ENCODE measurements around the gene FRMD5. TPM values are rescaled to one million over a fixed set of nuclear protein-coding genes. Genes with fewer than 3 reads are reported as not detected.
A peak's percentile ranks its signal among the peaks of the same experiment; 100 is the strongest.

The FRMD5 gene
- total RNA-seq, 1 experiment from 2014 or later = 5.8 TPM

- DNase-seq (ENCODE audit: low spot score) = no peak
These were observed 265.0 kb downstream of the FRMD5 start for GRCh38 chr15:43930079-43930478.

DNA sequence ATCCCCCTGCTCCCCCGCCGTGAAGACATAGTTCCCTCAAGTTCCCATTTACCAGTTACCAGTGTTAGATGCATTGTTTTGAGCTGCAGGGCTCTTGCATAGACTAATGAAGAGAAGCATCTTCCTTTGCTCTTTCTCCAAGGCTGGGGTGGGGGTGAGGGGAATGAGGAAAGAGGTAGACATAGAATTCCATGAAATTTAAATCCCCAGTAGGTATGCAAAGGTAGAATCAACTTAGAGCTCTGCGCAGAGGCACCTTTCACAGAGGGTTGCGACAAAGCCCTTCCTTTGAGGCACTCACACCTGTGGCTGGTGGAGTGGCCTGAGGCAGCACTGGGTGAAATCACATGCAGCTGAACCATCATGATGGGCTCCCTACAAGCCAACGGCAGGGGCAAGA lies 266.9 kb downstream of the FRMD5 start:
- DNase-seq (ENCODE audit: low spot score) = no peak

GRCh38 chr15:43927203-43927602 lies 267.9 kb downstream of the FRMD5 start:
- no peak for DNase-seq (ENCODE audit: low spot score)

- DNase-seq (ENCODE audit: low spot score) = no peak
These were observed 271.5 kb downstream of the FRMD5 start for GRCh38 chr15:43923553-43923952.

DNA sequence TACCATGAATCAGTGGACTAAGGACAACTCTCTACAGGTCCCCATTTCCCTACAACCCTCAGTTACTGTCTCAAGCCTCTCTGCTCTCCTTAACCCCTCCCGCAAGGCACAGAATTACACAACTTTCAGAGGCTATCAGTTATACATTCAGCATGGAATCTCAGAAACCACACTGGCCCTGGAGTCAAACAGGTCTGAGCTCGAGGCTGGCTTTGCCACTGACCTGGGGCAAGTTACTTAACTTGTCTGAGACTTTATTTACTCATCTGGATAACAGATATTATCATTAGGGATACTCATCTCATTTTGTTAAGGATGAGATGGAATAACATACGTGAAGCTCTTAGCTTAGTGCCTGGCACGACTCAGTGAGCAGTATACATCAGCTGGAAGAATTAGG lies 273.1 kb downstream of the FRMD5 start:
- DNase-seq (ENCODE audit: low spot score) = no peak

GRCh38 chr15:43920815-43921214 lies 274.3 kb downstream of the FRMD5 start:
- DNase-seq (ENCODE audit: low spot score) = no peak

GRCh38 chr15:43920254-43920600 lies 274.8 kb downstream of the FRMD5 start:
- DNase-seq (ENCODE audit: low spot score) = no peak

DNA sequence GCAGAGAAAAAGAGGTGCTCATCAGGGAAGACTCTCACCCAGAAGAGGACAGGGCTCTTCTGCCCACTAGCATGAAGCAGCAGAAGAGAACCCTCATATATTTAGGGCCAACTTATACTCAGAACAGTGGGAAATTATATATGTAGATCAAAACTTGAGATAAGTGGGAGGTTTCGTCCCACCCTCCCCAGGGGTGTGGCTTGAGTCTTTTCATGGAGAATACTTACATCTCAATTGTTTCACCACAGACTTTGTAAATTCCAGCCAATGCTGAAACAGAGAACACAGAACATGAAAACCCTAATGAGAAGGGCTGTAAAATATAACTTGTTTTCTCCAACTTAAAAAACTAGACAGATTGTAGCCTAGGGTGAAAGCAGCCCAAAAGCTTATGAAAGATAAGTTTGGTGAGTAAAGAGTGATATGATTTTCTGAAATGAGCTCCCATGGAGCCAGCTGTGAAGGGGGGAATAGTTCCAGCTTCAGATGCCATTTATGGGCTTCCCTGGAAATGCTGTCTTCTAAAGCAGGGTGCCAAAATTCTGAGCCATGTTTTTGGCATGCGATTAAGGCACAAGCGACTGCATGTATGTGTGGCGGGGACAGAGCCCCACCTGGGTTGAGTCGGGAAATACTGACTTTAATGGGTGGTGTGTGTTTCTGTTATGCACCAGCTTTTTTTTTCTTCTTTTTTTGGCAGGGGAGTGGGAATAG lies 275.4 kb downstream of the FRMD5 start:
- no peak for DNase-seq (ENCODE audit: low spot score)

DNA sequence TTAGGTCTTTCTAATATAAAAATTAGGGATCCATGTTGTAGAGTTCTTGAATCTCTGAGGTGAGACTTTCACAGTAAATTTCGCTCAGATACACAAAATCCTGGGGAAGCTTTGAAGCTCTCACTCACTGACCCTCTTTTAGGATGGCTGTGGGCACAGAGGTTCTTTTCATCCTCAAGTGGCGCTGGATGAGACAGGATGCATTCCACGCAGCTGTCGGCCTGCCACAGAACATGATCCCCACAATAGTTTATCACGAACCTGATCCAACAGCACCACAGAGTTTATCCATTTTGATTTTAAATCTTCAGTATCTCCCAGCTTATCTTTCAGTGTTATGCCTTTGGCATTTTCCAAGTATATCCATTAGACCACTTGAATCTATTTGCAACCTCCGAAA lies 276.4 kb downstream of the FRMD5 start:
- DNase-seq (ENCODE audit: low spot score) = no peak

DNA sequence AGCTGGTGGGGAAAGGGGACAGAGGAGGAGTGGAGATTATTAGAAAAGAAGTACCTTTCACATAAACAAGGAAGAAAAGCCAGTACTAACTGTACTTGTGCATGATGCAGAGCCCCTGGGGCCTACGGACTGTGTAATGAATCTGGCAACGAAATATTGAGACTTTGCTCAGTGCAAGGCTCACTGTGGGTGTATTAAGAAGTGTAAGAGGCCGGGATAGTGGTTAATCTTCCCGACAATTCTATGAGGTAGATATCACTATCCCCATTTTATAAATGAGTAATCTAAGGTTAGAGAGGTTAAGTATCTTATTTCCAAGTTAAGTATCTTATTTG lies 278.8 kb downstream of the FRMD5 start:
- DNase-seq (ENCODE audit: low spot score) = no peak

- no peak for DNase-seq (ENCODE audit: low spot score)
These were observed 279.3 kb downstream of the FRMD5 start for GRCh38 chr15:43915631-43916325.

- no peak for DNase-seq (ENCODE audit: low spot score)
These were observed 281.1 kb downstream of the FRMD5 start for GRCh38 chr15:43913941-43914340.

GRCh38 chr15:43913026-43913780 lies 281.9 kb downstream of the FRMD5 start:
- DNase-seq (ENCODE audit: low spot score) = peak; percentile 42

GRCh38 chr15:43912208-43912607 lies 282.9 kb downstream of the FRMD5 start:
- no peak for DNase-seq (ENCODE audit: low spot score)

DNA sequence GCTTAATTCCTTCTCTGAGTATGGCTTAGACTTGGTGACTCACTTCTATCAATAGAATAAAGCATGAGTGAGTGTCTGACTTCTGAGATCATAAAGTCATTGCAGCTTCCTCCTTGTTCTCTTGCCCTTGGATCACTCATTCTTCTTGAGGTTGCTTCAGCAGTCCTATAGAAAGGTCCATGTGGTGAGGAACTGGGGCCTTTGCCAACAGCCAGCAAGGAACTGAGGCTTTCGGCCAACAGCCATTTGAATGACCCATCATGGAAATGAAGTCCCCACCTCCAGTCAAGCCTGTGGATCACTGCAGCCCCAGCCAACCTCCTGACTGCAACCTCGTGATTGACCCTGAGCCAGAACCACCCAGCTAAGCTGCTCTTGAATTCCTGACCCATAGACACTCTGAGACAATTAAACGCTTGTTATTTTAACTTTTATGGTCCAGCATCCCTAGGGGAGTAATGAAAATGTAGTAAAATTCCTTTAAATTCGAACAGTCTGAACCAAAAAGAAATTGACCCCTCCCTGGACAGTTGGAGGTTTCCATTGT lies 283.8 kb downstream of the FRMD5 start:
- DNase-seq (ENCODE audit: low spot score) = no peak

DNA sequence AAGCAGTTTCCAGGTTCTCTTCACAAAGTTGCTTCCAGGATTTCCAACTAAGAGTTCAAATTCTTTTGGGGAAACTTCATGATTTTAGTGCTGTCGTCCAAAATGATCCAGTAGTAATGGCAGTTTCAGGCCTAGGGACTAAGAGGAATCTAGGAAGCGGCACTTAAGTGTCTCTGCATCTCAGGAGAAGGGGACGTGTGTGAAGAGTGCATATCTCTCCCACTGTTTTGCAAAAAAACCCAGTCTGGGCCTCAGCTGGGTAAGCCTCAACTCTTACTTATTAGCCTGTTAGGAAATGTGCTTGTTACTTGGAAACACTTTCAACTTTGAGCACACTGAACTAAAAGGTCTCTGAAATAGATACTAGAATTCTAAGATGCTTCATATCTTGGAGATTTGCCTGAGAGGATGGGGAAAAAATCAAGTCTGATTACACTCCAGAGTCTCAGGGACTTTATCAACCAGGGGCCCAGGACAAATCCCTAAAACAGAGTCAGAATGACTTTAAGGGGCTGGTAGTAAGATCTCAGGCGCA lies 286.5 kb downstream of the FRMD5 start:
- no peak for DNase-seq (ENCODE audit: low spot score)

GRCh38 chr15:43905755-43906154 lies 289.3 kb downstream of the FRMD5 start:
- no peak for DNase-seq (ENCODE audit: low spot score)

DNA sequence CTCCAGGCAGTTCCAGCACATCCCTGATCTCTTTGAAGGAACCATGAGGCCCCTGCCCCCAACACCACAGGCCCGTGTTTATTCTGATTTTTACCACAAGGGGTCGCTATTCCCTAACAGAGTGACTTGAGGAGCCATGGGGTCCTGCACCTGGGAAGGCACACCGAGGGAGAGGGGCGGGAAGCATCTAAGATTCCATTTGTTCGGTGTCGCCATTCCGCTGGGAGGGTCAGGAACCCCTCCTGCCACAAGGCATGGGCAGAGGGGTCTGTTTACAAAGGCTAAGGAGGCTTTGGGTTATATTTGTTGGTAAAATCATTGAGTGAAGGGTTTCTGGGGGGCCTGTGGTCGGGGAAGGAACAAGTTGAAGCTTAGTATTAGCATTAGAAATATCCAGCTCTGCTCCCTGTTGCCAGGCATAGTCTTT lies 291.2 kb downstream of the FRMD5 start:
- peak; percentile 89 for DNase-seq (ENCODE audit: low spot score)

- no peak for DNase-seq (ENCODE audit: low spot score)
These were observed 293.6 kb downstream of the FRMD5 start for GRCh38 chr15:43901495-43901894.

GRCh38 chr15:43900996-43901395 lies 294.1 kb downstream of the FRMD5 start:
- no peak for DNase-seq (ENCODE audit: low spot score)

DNA sequence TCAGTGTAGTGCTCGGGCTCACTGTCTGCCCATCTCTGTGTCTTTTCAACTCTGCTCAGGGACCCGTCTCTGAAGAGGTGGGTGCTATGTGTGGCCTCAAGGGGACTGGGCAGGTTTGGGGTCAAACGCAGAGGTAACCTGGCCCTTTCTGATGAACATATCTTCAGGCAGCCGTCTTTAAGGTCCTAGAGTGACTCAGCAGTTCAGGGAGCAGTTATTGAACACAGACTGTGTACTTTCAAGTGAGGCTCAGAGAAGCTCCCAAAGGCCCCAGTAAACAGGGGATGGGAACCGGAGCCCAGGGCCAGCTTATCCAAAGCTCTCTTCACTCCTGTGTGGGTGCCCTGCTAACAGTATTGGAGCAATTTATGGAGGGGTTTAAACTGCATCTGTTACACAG lies 295.1 kb downstream of the FRMD5 start:
- no peak for DNase-seq (ENCODE audit: low spot score)

DNA sequence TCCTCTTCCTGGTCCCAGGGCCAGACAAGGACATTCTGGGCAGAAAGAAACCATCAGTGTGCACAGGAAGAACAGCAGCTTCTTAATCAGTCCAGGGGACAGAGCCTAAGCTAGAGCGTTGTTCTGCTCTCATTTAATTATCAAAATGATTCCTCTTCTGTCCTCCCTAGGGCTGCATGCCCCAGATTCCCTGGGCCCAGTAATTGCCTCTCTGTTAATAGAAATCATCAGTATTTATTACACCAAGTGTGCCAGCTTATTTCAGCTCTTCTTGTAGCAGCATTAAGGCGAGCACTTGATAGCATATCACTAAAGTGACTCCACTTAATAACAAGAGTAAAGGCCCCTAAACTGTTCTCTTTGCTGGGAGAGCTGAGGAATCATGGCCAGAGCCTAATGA lies 296.2 kb downstream of the FRMD5 start:
- DNase-seq (ENCODE audit: low spot score) = no peak
